ENCODE results near the gene EEFSEC.

Gene EEFSEC

DNA sequence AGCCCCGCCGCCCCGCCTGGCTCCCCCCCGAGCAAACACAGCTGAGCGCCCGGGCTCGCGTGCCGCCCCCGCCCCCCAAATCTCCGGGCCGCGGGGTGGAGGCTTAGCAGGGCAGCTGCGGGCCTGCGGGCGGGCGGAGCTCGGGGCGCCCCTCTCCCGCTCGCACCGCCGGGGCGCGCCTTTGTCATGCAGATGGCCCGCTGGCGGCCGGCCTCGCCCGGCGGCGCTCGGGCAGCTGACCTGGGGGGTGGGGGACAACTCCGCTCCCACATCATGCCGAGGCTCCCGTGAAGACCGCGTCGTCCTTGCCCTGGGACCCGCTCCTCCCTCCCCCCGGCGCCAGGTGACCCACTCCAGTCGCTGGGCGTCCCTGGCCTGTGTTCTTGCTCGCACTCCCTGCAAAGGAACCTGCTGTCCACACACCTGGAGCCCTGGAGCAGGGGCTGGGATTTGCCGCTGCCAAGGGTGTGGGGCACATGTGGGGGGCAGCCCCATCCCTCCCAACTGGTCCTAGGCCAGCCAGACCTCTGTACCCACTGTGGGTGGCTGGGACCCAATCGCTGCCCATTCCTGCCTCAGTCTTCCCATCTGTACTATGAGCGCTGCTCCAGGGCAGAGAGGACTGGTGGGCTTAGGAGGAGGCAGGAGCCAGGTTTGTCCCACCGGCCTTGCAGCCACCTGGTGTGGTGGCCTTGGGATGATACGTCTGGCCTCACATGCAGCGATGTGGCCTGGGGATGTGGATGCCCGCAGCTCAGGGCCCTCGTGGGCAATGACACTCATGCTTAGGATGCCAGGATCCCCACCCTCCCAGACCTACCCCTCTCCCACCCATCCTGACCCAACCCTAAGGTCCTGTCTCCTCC, 279.9 kb downstream of the EEFSEC start:
- no peak for DNase-seq

- DNase-seq, result no peak
Observed at GRCh38 chr3:128433837-128434165, 280.5 kb downstream of the EEFSEC start.

GRCh38 chr3:128434524-128434923, 281.2 kb downstream of the EEFSEC start:
- no peak for DNase-seq

- no peak for DNase-seq
Observed at GRCh38 chr3:128435058-128435457, 281.8 kb downstream of the EEFSEC start.

- no peak for DNase-seq
Observed at GRCh38 chr3:128435561-128435960, 282.3 kb downstream of the EEFSEC start.

GRCh38 chr3:128436214-128436613, 282.9 kb downstream of the EEFSEC start:
- DNase-seq, result no peak

GRCh38 chr3:128438488-128439072, 285.3 kb downstream of the EEFSEC start:
- no peak for DNase-seq

DNA sequence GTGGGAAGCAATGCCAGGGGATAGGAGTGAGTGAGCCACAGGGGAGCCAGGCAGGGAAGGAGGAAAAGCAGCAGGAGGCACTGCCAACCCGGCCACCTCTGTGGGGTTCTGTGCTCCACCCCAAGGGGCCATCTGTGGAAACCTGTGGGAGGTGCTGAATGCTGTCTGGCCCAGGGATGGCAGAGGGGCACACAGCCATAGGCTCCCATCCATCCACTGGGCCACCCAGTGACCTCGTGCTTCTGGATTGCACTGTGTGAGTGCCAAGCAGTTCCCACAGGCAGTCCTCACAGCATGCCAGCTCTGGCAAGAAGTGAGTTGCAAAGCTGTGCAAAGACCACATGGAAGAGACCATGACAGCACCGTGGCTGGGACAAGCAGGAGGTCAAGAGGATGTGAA, 285.9 kb downstream of the EEFSEC start:
- DNase-seq, result no peak

GRCh38 chr3:128442070-128442469, 288.8 kb downstream of the EEFSEC start:
- no peak for DNase-seq

GRCh38 chr3:128442949-128443348, 289.7 kb downstream of the EEFSEC start:
- no peak for DNase-seq

DNA sequence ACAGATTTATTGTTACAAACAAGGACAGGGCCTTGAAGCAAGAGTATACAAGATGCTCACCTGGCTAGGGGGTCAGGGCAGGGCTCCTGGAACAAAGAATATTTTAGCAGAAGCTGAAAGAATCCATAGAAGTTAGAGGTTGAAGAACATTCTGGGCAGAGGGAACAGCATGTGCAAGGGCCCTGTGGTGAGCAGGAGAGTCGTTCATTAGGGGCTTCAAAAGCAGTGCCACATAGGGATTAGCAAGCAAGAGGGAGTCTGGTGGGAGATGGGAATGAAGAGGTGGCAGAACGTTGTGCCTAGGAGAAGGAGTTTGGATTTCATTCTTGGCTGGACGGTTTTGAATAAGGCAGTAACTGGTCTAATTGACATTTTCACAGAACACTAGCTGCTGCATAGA, 290.5 kb downstream of the EEFSEC start:
- DNase-seq, result no peak

DNA sequence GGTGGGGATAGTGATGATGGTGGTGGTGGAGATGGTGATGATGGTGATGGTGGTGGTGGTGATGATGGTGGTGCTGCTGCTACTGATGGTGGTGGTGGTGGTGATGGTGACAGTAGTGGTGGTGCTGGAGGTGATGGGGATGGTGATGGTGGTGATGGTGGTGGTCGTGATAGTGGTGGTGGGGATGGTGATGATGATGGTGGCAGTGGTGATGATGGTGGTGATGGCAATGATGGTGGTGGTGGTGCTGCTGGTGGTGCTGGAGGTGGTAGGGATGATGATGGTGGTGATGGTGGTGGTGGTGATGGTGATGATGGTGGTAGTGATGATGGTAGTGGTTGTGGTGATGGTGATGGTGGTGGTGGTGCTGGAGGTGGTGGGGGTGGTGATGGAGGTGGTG, 292.1 kb downstream of the EEFSEC start:
- DNase-seq, result no peak

DNA sequence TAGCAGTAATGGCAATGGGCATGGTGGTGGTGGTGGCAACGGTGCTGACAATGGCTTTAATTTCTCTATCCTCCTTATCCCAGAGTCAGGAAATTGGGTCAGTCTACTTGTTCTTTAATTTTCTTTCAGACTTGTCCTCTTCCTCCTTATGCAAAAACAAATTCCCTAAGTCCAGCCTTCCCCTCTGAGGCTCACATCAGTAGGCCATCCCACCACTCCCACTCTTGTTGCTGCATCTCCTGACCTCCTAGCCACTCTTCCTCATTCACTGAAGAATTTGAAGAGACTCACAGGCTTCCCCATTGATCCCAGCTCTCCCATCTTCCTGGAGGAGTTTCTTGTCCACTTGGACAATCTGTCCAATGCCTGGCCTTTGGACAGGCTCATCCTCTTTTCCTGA, 293.5 kb downstream of the EEFSEC start:
- no peak for DNase-seq

DNA sequence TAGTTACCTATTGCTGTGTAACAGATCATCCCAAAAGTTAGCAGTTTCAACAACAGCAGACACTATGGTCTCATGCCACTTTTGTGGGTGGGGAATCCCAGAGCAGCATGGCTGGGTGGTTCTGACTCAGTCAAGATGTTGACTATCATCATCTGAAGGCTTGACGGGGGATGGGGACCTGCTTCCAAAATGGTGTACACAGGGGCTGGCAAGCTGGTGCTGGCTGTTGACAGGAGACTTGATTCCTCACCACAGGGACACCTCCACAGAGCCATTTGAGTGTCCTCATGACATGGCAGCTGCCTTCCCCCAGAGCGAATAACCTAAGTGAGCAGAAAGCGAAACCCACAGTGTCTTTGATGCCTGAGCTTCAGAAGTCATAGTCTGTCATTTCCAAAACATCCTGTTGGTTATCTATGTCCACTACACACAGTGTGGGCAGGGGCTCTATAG, 294.3 kb downstream of the EEFSEC start:
- DNase-seq, result no peak

GRCh38 chr3:128448491-128448890, 295.2 kb downstream of the EEFSEC start:
- DNase-seq, result no peak

GRCh38 chr3:128449111-128449638, 295.9 kb downstream of the EEFSEC start:
- no peak for DNase-seq

GRCh38 chr3:128452120-128452519, 298.8 kb downstream of the EEFSEC start:
- DNase-seq, result no peak

DNA sequence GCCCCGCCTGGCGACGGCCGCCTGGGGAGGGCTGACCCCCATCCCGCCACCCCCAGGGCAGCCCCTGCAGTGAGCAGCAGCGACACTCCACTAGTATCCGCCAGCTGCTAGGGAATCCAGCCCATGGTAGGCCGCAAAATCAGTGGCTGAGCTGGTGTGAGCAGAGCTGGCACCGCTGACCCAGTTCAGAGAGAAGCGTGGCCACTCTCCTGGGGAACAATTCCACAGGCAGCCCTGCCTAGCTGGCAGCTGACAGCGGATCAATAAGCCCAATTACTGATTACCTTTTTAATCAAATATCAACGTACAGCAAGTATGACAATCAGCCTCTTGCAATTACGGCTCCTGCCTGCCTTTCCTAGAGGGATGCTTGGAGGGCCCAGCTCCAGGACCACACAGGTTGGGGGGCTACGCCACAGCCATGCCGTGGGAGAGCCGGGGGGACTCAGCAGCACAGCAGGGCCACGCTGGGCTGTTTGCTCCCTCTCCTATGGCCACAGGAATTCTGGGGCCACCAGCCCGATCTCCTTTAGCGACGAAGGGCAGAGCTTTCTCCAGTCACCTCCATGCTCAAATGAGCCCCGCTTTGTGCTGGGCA, 299.5 kb downstream of the EEFSEC start:
- DNase-seq, result no peak

DNA sequence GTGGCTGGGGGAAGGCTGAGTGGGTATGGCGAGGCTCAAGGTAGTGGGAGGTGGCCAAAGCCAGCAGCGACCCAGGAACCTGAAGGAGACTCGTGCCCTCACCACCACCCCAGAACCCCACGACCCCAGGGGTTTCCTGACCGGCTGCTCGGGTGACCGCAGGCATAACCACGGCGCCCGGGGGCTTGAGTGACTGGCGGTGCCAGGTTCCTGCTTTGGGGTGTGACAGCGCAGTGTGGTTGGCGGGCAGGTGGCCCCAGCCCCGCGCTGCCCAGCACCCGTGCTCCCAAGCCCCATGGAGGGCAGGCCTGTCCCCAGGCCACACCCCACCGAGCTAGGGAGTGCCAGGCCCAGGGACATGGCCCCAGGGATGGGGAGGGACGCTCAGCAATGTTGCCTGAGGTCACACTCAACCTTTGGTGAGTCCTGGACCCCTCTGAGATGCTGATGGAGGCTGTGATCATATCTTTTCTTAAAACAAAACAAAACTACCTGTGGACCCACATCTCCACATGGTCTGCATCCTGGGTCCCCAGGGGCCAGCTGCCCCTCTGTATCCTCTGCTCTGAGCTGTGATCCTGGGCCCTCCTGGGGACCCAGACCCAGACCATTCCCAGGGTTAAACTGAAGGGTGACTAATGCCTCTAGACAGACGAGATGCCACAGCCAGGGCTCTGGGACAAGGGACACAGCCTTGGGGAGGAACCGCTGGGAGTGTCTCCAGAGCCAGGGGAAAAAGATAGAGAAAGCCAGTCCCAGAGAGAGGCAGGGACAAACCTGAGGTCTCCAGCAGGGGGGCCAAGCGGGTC, 300.4 kb downstream of the EEFSEC start:
- no peak for DNase-seq

GRCh38 chr3:128454310-128454618, 301.0 kb downstream of the EEFSEC start:
- DNase-seq, result no peak

GRCh38 chr3:128455116-128455515, 301.8 kb downstream of the EEFSEC start:
- no peak for DNase-seq

- no peak for DNase-seq
Observed at GRCh38 chr3:128455786-128456748, 302.8 kb downstream of the EEFSEC start.

All from NCI-H2081 treated with DMSO at 0.1 percent for 48 hours (cell line).